ENCODE data around the gene KIF20B. TPM values are rescaled to one million over a fixed set of nuclear protein-coding genes. Genes with fewer than 3 reads are reported as not detected.

Gene KIF20B
- total RNA-seq, 2 experiments from 2014 or later = 58.1 to 63.2 TPM

DNA sequence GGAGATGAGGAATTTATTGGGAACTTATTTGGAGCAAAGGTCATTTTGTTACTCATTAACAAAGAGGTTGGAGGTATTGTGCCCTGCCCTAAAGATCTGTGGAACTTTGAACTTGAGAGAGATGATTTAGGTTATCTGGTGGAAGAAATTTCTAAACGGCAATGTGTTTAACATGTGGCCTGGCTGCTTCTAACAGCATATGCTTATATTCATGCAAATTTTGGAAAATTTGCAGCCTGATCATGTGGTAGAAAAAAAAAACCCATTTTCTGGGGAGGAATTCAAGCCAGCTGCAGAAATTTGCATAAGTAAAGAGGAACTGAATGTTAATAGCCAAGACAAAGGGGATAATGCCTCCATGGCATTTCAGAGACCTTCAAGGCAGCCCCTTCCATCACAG lies 45.7 kb upstream of the KIF20B start:
- CTCF ChIA-PET = no interaction called here
- Mint-ChIP-seq H3K4me1 (ENCODE audit: low read depth) (no peaks in the 10 kb centered on the region), H3K4me3 (no peak overlapping the region), H3K27me3 (no peaks in the 10 kb centered on the region), H3K9me3 (no peaks in the 10 kb centered on the region), H3K36me3 (ENCODE audit: low read depth) (no peaks in the 10 kb centered on the region), H3K27ac (no peak overlapping the region)
- DNase-seq (no peak), ATAC-seq (no peak)
- POLR2A ChIA-PET = interaction anchor here (1.4 kb wide), 1 partner anchor 46 kb away, joined by 5 read pairs; the partner anchor contains the start of gene KIF20B
- intact Hi-C loops (cut with micrococcal nuclease) = no loop called here
- TF ChIP-seq, protein P1, sequence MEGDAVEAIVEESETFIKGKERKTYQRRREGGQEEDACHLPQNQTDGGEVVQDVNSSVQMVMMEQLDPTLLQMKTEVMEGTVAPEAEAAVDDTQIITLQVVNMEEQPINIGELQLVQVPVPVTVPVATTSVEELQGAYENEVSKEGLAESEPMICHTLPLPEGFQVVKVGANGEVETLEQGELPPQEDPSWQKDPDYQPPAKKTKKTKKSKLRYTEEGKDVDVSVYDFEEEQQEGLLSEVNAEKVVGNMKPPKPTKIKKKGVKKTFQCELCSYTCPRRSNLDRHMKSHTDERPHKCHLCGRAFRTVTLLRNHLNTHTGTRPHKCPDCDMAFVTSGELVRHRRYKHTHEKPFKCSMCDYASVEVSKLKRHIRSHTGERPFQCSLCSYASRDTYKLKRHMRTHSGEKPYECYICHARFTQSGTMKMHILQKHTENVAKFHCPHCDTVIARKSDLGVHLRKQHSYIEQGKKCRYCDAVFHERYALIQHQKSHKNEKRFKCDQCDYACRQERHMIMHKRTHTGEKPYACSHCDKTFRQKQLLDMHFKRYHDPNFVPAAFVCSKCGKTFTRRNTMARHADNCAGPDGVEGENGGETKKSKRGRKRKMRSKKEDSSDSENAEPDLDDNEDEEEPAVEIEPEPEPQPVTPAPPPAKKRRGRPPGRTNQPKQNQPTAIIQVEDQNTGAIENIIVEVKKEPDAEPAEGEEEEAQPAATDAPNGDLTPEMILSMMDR (IDR thresholded peaks at IDR 0.05) = no peak

DNA sequence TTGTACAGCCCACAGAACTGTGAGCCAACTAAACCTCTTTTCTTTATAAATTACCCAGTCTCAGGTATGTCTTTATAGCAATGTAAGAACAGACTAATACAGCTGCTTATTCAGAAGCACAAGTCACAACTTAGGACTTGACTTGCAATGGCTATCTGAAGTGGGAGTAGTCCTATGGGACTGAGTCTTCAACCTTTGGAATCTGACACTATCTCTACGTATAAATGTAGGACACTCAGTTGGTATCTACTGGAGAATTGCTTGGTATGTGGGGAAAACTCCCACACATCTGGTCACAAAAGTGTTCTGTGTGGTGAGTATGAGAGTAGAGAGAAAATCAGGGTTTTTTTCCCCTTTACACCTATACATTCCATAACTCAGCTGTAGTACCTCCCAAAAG lies 44.1 kb upstream of the KIF20B start:
- H3K27me3 Mint-ChIP-seq = no peaks in the 10 kb centered on the region
- no peaks in the 10 kb centered on the region for H3K36me3 Mint-ChIP-seq (ENCODE audit: low read depth)
- H3K4me1 Mint-ChIP-seq (ENCODE audit: low read depth) = no peaks in the 10 kb centered on the region
- intact Hi-C loops (cut with micrococcal nuclease) = no loop called here
- ChIA-PET POLR2A (interaction anchor here (1.4 kb wide), 1 partner anchor 44 kb away, joined by 5 read pairs; the partner anchor contains the start of gene KIF20B), CTCF (no interaction called here)
- no peak for DNase-seq
- H3K4me3 Mint-ChIP-seq = no peak overlapping the region
- H3K27ac Mint-ChIP-seq = no peak overlapping the region
- TF ChIP-seq, protein P1 (IDR thresholded peaks at IDR 0.05) = no peak
- no peaks in the 10 kb centered on the region for H3K9me3 Mint-ChIP-seq
- ATAC-seq = no peak

DNA sequence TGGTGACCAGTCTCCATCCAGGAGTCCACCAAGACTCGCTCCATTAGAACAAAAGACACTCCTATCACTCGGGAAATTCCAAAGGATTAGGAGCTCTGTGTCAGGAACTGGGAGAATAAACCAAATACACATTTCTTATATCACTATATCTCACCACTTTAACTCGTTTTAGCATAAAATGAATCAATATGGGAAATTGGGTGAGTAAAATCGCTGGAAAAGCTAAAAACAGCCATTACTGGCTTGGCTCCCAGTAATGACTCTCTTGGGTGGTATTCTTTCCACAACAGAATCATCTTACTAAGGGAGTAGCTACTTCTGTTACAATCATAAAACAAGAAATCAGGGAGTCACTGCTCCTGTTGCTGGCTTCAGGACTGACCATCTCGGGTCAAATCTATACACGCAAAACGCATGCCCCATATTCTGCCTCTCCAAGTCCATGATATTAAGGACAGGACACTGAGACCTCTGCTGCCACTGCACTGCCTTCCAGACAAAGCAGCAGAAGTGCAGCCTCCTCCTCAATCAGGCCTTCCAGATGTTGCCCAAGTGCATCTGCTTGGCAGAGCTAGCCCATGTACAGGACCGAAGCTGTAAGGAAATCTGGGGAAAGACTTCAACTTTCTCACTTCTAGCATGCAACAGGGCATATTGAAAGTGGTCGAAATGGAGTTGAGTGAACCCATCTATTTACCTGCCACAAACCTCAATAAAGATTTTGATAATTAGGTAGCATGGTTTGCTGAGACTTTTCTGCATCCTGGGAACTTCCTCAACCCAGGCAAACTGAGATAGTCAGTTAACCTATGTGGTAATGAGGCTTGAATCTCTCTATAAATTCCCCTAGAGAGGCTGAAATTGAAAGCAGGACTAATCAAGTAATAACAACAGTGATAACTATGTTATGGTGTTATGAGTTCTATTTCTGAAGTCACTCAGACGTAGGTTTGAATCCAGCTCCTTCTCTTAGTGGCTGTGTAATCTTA lies 42.0 kb upstream of the KIF20B start:
- TF ChIP-seq, protein P1 (IDR thresholded peaks at IDR 0.05) = no peak
- no peak overlapping the region for H3K4me3 Mint-ChIP-seq
- POLR2A ChIA-PET = interaction anchor here (1.2 kb wide), 1 partner anchor 14 kb away, joined by 3 read pairs; no protein-coding TSS in a partner anchor
- no peaks in the 10 kb centered on the region for H3K4me1 Mint-ChIP-seq (ENCODE audit: low read depth)
- DNase-seq = no peak
- CTCF ChIA-PET = no interaction called here
- no peaks in the 10 kb centered on the region for H3K27me3 Mint-ChIP-seq
- ATAC-seq = no peak
- intact Hi-C loops (cut with micrococcal nuclease) = no loop called here
- H3K36me3 Mint-ChIP-seq (ENCODE audit: low read depth) = no peaks in the 10 kb centered on the region
- H3K9me3 Mint-ChIP-seq = no peaks in the 10 kb centered on the region
- H3K27ac Mint-ChIP-seq = no peak overlapping the region

DNA sequence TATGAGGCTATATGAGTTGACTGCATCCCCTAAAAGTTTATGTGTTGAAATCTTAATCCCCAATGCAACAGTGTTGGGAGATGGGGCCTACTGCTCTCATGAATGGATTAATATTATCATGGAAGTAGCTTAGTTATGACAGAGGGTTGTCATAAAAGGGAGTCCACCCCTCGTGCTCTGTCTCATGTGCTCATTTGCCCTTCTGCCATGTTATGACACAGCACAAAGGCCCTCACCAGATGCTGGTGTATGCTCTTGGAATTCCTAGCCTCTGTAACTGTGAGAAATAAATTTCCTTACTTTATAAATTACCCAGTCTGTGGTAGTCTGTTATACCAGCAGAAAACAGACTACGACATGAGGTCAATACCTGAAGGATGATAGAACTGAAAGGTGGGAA lies 38.8 kb upstream of the KIF20B start:
- H3K36me3 Mint-ChIP-seq (ENCODE audit: low read depth) = no peaks in the 10 kb centered on the region
- DNase-seq (no peak), ATAC-seq (no peak)
- no peaks in the 10 kb centered on the region for H3K27me3 Mint-ChIP-seq
- intact Hi-C loops (cut with micrococcal nuclease) = no loop called here
- H3K27ac Mint-ChIP-seq = no peak overlapping the region
- POLR2A ChIA-PET = no interaction called here
- H3K9me3 Mint-ChIP-seq = no peaks in the 10 kb centered on the region
- no peaks in the 10 kb centered on the region for H3K4me1 Mint-ChIP-seq (ENCODE audit: low read depth)
- TF ChIP-seq, protein P1 (IDR thresholded peaks at IDR 0.05) = no peak
- CTCF ChIA-PET = no interaction called here
- H3K4me3 Mint-ChIP-seq = no peak overlapping the region

DNA sequence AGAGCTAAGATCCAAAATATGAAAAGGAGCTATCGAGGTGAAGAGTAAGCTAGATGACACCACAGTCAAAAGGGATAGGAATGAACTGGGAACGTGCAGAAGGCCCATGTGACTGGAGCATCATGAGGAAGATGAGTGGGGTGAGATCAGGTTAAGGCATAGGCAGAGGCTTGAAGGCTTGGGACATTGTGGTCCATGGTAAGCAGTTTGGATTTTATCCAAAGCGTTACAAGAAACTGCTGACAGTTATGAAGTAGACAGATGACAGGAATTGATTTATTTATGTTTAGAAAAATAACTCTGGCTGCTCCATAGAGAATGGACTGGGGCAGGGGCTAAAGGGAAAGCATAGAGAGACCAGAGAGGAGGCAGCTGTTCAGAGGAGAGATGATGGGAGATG lies 38.2 kb upstream of the KIF20B start:
- CTCF ChIA-PET = no interaction called here
- Mint-ChIP-seq H3K27ac (no peak overlapping the region), H3K4me3 (no peak overlapping the region)

More for the DNA sequence above, 38.2 kb upstream of the KIF20B start:
- no peak for ATAC-seq
- TF ChIP-seq, protein P1 (IDR thresholded peaks at IDR 0.05) = no peak
- Mint-ChIP-seq H3K36me3 (ENCODE audit: low read depth) (no peaks in the 10 kb centered on the region), H3K9me3 (no peaks in the 10 kb centered on the region), H3K27me3 (no peaks in the 10 kb centered on the region), H3K4me1 (ENCODE audit: low read depth) (no peaks in the 10 kb centered on the region)
- intact Hi-C loops (cut with micrococcal nuclease) = no loop called here
- POLR2A ChIA-PET = no interaction called here
- no peak for DNase-seq
